ENCODE measurements around the gene SATB2.

DNA sequence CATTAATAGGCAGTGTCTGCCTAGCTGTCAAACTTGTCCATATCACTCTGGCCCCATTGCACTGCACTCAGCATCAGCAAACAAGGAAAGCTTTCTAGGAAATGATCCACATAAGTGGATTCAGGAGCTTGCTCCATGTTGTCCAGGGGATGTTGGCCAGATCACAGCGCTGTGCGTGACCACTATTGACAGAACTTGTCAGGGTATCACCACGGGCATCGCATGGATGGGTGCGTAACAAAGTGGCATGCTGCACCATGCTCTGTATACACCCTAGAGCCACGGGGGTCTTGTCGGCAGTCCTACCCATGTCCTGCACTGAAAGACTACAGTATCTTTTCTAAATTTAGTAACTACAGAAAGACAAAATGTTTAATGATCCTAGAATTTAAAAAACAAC lies 15.6 kb downstream of the SATB2 start:
- TF ChIP-seq, protein P1, sequence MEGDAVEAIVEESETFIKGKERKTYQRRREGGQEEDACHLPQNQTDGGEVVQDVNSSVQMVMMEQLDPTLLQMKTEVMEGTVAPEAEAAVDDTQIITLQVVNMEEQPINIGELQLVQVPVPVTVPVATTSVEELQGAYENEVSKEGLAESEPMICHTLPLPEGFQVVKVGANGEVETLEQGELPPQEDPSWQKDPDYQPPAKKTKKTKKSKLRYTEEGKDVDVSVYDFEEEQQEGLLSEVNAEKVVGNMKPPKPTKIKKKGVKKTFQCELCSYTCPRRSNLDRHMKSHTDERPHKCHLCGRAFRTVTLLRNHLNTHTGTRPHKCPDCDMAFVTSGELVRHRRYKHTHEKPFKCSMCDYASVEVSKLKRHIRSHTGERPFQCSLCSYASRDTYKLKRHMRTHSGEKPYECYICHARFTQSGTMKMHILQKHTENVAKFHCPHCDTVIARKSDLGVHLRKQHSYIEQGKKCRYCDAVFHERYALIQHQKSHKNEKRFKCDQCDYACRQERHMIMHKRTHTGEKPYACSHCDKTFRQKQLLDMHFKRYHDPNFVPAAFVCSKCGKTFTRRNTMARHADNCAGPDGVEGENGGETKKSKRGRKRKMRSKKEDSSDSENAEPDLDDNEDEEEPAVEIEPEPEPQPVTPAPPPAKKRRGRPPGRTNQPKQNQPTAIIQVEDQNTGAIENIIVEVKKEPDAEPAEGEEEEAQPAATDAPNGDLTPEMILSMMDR (conservative IDR thresholded peaks at IDR 0.05; ENCODE audit: low read depth, low read length): no peak
- TF ChIP-seq EZH2 (IDR thresholded peaks at IDR 0.05; ENCODE audit: low read length, unreplicated experiment) (no peak), EZH2phosphoT487 (IDR thresholded peaks at IDR 0.05; ENCODE audit: borderline replicate concordance, low read length) (no peak)
